ENCODE data around the gene OPCML.

- TF ChIP-seq CTCF (IDR thresholded peaks at IDR 0.05; ENCODE audit: insufficient read depth, low read length, poor library complexity, severe bottlenecking) (no peak), EZH2phosphoT487 (conservative IDR thresholded peaks at IDR 0.05; ENCODE audit: low read length) (no peak)
Observed at GRCh38 chr11:132909021-132909606, 623.2 kb downstream of the OPCML start.
